Measurements from ENCODE around the gene DNAH8.

DNAH8 gene

GRCh38 chr6:39057251-39058155, 342.4 kb downstream of the DNAH8 start:
- DNase-seq = no peak

DNA sequence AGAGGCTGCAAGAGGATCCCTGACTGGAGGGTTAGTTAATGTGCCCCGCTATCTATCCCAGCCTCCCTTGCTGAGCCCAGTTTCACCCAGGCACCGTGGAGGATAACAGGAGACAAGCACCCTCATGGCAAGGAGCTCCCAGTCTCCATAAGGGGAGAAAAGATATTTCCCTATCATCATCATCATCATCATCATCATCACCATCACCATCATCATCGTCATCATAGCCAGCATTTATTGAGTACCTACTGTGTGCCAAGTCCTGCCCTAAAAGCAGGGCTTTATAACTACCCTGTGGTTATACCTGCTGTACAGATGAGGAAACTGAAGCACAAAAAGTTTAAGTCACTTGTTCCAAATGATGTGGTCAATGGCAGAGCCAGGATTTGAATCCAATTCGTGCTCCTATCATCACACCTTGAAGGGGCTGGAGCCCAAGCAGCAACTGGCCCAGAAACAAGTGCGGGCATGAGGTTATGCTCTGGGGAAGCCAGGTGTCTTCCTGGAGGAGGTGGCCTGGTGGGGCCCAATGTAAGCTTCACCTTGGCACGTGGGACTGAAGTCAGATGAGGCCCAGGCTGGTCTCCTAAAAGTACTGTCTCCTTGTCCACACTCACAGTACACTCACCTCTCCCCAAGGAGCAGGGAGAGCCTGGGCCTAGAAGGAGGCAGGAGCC, 343.5 kb downstream of the DNAH8 start:
- DNase-seq = no peak

- DNase-seq = no peak
Measured at GRCh38 chr6:39059496-39060310, 344.6 kb downstream of the DNAH8 start.

- no peak for DNase-seq
Measured at GRCh38 chr6:39060467-39061160, 345.5 kb downstream of the DNAH8 start.

GRCh38 chr6:39061182-39061581, 346.1 kb downstream of the DNAH8 start:
- DNase-seq = no peak

GRCh38 chr6:39061588-39061987, 346.5 kb downstream of the DNAH8 start:
- DNase-seq = no peak

GRCh38 chr6:39062014-39062740, 347.1 kb downstream of the DNAH8 start:
- no peak for DNase-seq

DNA sequence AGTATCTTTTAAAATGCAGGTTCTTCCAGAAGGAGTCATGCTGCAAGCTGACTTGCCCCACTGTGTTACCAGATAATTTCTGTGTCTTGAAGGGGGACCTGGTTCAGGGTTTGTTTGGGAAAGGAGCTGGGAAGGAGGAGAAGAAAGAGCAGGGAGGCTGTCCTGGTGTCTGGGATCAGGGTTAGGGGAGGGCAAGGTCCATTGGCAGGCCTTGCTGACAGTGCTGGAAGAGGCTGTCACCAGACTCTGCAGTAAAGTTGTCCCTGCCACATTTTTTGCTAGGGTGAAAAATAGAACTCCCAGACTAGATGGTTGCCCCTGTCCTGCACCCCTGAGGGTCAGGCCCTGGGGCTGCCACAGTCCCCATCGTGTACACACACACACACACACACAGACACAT, 348.4 kb downstream of the DNAH8 start:
- no peak for DNase-seq

DNA sequence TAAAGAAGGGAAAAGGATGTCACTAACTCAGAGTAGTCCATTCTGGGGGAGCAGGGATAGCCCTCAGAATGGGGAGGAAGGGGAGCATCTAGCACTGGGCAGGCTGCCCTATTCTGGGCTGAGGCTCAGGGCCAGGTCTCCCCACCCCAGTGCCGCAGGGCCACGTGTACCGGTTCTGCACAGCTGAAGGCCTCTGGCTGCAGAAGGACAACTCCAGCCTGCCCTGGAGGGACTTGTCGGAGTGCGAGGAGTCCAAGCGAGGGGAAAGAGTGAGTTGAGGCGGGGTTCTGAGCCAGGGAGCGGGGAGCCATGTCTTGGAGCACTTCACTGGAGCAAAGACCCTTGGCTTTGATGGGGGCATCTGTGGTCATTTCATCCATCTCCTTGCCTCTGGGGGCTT, 350.4 kb downstream of the DNAH8 start:
- no peak for DNase-seq

DNA sequence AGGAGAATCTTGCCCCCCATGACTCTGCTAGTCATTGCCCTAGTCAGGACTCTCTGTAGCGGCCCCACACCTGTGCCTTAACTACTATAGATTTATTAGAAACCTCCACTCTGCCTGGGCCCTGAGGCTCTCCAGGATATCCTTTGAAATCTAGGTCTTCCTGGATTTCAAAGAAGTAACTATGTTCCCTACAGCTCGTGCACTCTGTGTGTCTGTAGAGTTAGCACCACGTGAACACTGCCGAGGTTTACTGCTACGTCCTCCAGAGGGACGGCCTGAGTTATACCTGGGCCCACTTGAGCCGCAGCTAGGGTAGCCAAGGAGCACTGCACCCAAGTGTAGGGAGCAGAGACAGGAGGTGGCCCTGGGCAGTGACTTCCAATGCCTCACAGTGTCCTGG, 353.3 kb downstream of the DNAH8 start:
- no peak for DNase-seq

GRCh38 chr6:39072830-39073229, 357.7 kb downstream of the DNAH8 start:
- no peak for DNase-seq

DNA sequence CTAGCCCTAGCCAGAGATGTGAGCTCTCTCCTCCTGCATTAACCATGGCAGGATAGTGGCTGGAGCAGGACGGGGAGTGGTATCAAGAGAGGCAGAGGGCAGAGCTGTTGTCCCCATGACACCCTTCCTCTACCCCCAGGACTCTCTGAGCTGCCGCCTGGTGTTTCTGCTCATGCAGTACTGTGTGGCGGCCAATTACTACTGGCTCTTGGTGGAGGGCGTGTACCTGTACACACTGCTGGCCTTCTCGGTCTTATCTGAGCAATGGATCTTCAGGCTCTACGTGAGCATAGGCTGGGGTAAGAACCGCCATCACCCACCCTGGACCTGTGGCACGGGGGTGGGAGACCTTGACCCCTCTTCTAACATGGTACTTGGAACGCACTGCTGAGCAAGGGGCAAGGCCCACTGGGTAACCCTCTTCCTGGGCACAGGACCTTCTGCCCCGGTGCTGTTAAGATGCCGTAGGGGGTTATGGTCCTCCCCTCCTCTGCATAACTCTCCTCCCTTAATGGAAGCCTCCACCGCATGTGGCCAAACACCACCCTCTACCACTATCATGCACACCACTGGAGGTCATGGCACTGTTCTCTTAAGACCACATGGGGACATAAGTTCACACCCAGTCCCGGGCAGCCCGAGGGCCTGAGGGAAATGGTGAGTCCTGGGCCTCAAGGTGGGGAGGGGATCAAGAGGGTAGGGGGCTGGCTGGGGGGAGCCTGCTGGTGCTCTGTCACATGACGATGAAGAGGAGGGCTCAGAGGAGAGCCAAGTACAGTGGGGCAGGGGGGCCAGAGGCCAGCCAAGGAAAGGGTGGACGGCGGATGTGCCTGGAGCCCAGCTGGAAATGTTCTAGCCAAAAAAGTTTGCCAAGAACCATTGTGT, 358.6 kb downstream of the DNAH8 start:
- no peak for DNase-seq

GRCh38 chr6:39074486-39074885, 359.4 kb downstream of the DNAH8 start:
- DNase-seq = no peak

DNA sequence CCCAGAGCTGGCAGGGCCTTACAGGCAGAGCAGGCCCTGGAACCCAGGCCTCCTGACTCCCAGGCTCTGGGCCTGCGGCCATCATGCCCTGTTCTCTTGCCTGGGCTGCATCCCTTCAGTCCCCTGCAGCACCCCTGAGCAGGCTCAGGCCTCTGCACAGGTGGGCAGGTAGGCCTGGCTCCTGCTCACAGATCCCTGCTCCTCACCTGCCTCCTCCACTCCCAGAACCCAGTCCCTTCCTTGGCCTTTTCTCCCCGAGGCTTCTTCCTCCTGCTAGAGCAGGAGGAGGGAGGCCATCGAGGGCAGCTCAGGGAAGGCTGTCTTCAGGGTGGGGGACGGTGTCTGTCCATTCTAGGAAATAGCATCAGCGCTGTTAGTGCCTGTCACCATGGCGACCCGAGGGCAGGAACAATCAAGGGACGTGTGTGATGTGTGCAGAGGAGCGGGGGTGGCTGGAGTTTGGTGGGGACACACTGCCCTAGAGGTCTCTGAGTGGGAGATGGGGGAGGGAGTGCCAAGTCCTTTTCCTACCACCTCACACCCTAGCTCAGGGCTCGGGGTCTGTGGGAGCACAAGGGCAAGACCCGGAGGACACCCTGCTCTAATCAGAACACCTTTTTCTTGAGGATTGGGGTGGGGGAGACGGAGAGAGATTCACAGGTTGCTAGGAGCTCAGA, 360.0 kb downstream of the DNAH8 start:
- DNase-seq = no peak

GRCh38 chr6:39075807-39076622, 360.9 kb downstream of the DNAH8 start:
- no peak for DNase-seq

GRCh38 chr6:39076623-39077535, 361.8 kb downstream of the DNAH8 start:
- no peak for DNase-seq

DNA sequence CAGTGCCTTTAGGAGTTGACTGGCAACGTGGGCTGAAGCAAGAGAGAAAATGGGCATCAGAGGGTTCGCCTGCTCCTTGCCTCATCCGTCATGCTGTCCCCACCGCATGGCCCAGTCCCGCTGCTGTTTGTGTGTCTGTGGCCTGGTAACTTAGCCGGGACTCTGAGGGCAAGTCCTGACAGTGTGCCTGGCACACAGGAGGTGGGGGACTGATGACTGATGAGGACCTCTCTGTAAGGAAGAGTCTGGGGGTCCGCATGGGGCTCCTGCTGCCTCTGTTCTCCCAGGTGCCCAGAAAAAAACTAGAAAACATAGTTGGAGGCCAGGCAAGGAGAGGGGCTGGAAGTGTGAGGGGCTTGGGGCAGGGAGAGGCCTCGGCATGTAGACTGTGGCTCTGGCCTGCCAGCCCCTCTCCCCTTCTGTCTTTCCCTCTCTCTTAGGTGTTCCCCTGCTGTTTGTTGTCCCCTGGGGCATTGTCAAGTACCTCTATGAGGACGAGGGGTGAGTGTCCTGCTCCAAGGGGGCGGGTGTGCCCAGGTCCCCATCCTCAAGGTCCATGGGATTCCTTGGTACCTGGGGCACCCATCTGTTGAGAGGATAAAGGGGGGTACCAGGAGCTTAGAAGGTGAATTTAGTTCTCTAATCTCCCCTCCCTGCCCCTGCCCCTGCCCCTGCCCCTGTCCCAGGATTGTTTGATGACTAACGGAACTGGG, 362.9 kb downstream of the DNAH8 start:
- no peak for DNase-seq

DNA sequence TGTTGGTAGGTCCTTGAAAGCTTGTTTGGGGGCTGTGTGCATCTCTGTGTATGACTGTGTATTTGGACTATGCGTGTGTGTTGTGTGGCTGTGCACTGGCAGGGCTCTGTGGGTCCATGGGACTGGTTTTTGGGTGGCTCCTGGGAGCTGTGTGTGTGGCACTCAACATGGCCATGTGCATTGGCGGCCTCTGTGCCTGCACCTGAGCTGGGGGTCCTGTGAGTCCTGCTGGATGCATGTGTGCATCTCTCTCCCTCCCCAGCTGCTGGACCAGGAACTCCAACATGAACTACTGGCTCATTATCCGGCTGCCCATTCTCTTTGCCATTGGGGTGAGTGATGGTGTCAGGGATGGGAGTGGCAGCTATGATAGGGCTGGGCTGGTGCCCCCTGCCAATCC, 363.6 kb downstream of the DNAH8 start:
- DNase-seq = no peak

All from CD4-positive, alpha-beta T cell treated with Interleukin-10 for 1 hour (primary cell).